Measurements from ENCODE around the gene CHRM2. TPM values are rescaled to one million over a fixed set of nuclear protein-coding genes. Genes with fewer than 3 reads are reported as not detected.

The CHRM2 gene
- total and polyA plus RNA-seq, 9 of the 15 experiments (the other 6 are each of a cell fraction or from before 2014, with no cell fraction given), result not detected

GRCh38 chr7:136947347-136947746 lies 78.9 kb downstream of the CHRM2 start (continued):
- TF ChIP-seq TGIF2 (CRISPR knock-in tag; IDR thresholded peaks at IDR 0.05) (no peak), NR2C2 (CRISPR knock-in tag; IDR thresholded peaks at IDR 0.05) (no peak), NR2C2 (tag; IDR thresholded peaks at IDR 0.05) (no peak), PBX2 (CRISPR knock-in tag; IDR thresholded peaks at IDR 0.05; ENCODE audit: low read depth) (no peak), PBX2 (tag; conservative IDR thresholded peaks at IDR 0.05; ENCODE audit: low read depth) (no peak), ZBTB1 (CRISPR knock-in tag; IDR thresholded peaks at IDR 0.05; ENCODE audit: borderline replicate concordance, low read depth) (no peak)

DNA sequence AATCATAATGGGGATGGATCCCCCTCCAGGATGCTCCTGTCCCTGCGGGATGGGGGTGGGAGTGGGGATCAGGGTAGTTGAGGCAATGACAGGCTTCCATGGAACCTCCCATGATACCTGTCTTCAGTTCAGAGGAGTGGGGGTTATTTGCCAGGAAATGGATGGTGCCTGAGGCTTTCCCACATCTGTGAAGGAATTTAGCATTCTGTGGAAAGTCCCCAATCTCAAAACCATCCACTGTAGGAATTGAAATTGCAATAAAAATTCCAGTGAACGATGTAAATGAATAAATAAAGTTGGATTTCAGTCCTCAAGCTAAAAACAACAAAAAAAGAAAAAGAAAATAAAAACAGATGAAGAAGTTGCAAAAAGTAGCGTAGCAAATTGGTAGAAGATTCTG lies 81.9 kb downstream of the CHRM2 start:
- Histone ChIP-seq H2AFZ (ENCODE audit: low read depth, low read length) (no peak overlapping the region), H3K36me3 (ENCODE audit: control insufficient read depth, insufficient read depth, low read length) (no peaks in the 10 kb centered on the region), H3K4me3 (no peak overlapping the region), H3K4me1 (replicated peaks in 1 of 2; ENCODE audit: control insufficient read depth in 2 of 2, insufficient read depth in 2 of 2, low read length in 2 of 2) (no peaks in the 10 kb centered on the region), H3K9ac (ENCODE audit: insufficient read depth in 1 of 2, low read depth in 2 of 2, low read length in 2 of 2) (no peak overlapping the region), H3K4me2 (ENCODE audit: insufficient read depth, low read length) (no peak overlapping the region), H3K9me1 (ENCODE audit: control insufficient read depth, insufficient read depth, low read length) (no peaks in the 10 kb centered on the region), H4K20me1 (replicated peaks; ENCODE audit: control insufficient read depth, insufficient read depth, low read length) (no peaks in the 10 kb centered on the region), H3K79me2 (ENCODE audit: control insufficient read depth, insufficient read depth, low read length) (no peaks in the 10 kb centered on the region), H3K27ac (ENCODE audit: extremely low read depth, low read depth, low read length) (no peak overlapping the region), H3K27me3 (ENCODE audit: control insufficient read depth in 2 of 2, insufficient read depth in 2 of 2, low read length in 2 of 2) (no peaks in the 10 kb centered on the region), H3K9me3 (replicated peaks; ENCODE audit: control insufficient read depth, insufficient read depth, low read depth, low read length) (0 out of 2 replicates have a peak, but pooled peaks cover 2% of the 10 kb centered on the region)
- WGBS (ENCODE audit: insufficient coverage, low coverage, missing lambda C conversion rate), result 0% methylated on average over 3 of the region's 3 CpGs
- FAIRE-seq, result no peak
- intact Hi-C loops (cut with micrococcal nuclease) (no loop called here), in situ Hi-C loops (cut with MboI) (no loop called here)
- DNase-seq (ENCODE audit: extremely low read depth in 1 of 4, low spot score in 3 of 4), result no peak
- no peak for ATAC-seq
- ChIA-PET CTCF (ENCODE audit: low intra/inter-chr PET ratio) (no interaction called here), POLR2A (no interaction called here)
- BruUV-seq (replicated peaks), result no TSS peak
- TF ChIP-seq KDM5B (IDR thresholded peaks at IDR 0.05; ENCODE audit: insufficient replicate concordance, low read depth, low read length) (no peak), BRD9 (IDR thresholded peaks at IDR 0.05; ENCODE audit: low read depth, partially characterized antibody) (no peak), ZNF589 (CRISPR knock-in tag; IDR thresholded peaks at IDR 0.05; ENCODE audit: low read depth) (no peak), ZNF134 (CRISPR knock-in tag; conservative IDR thresholded peaks at IDR 0.05) (no peak), USF2 (CRISPR knock-in tag; IDR thresholded peaks at IDR 0.05) (no peak), TAF9B (IDR thresholded peaks at IDR 0.05; ENCODE audit: partially characterized antibody) (no peak), YY1 (IDR thresholded peaks at IDR 0.05; ENCODE audit: borderline replicate concordance in 1 of 3, control insufficient read depth in 1 of 3, extremely low read depth in 1 of 3, insufficient read depth in 3 of 3, insufficient read length in 1 of 3, insufficient replicate concordance in 2 of 3, low read depth in 1 of 3, low read length in 2 of 3) (no peak)
- TF ChIP-seq, protein P1, sequence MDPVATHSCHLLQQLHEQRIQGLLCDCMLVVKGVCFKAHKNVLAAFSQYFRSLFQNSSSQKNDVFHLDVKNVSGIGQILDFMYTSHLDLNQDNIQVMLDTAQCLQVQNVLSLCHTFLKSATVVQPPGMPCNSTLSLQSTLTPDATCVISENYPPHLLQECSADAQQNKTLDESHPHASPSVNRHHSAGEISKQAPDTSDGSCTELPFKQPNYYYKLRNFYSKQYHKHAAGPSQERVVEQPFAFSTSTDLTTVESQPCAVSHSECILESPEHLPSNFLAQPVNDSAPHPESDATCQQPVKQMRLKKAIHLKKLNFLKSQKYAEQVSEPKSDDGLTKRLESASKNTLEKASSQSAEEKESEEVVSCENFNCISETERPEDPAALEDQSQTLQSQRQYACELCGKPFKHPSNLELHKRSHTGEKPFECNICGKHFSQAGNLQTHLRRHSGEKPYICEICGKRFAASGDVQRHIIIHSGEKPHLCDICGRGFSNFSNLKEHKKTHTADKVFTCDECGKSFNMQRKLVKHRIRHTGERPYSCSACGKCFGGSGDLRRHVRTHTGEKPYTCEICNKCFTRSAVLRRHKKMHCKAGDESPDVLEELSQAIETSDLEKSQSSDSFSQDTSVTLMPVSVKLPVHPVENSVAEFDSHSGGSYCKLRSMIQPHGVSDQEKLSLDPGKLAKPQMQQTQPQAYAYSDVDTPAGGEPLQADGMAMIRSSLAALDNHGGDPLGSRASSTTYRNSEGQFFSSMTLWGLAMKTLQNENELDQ (CRISPR knock-in tag; IDR thresholded peaks at IDR 0.05; ENCODE audit: borderline replicate concordance), result no peak

Measured in K562 (cell line).